HG02642 (cell line): ENCODE measurements around the gene TXNIP.

Source experiments
- ATAC-seq: cut with Tn5 transposase; IDR thresholded peaks from one replicate; pipeline ENCODE4 v1.9.1; 2021; ENCODE audit warnings: mild to moderate bottlenecking; ENCODE audit not compliant: unreplicated experiment, poor library complexity

TXNIP gene

DNA sequence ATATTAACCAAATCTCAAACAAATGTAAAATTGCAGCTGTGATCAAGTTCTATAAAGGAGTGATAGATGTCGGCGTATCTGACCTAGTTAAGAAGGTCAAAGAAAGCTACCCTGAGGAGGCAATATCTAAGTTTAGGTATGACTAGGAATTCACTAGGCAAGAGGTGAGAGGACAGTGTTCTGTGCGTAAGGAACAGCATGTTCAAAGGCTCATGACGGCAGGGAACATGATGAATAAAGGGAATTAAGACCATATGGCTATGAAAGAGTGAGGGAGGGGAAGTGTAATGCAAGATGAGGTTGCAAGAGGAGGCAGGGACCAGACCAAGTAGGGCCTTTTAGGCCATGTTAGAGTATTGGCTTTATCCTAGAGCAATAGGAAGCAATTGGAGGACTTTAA is 47.2 kb downstream of the TXNIP start:
- ATAC-seq: no peak

DNA sequence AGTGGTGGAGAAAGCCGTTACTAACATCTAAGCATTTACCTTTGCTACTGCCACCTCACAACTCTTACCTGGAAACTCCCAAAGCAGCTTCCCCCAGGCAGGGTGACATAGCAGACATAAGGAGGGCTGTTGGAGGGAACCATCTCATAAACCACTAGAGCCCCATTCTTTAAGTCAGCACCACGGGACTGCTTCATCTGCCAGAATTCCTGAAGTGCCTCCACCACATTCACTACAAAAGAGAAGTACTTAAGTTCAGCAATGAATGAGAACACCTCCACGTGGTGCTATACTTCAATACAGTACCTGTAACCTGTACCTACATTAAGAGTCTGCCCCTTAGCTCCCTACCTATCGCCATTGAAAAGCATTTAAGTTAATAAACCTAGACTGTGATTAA is 48.8 kb downstream of the TXNIP start:
- no peak for ATAC-seq

DNA sequence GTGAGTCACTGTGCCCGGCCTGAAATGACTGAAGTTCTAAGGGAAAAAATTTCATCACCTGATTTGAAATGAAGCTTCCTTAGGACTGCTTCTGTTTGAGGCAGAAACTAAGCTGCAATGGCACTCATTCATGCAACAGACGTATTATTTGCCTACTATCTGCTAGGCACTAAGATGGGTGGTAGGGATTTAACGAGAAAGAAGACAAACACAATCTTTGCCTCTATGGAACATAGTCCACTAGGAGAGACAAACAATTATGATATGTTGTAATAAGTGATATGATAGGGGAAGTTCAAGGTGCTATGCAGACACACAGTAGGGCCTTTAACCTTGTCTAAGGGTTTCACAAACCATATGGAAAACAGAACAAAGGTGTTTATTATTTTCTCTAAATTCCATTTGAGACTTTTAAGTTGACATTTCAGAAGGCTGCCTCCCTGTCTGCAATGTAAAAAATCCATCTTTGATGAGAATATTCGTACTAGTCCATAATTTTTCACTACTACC is 49.8 kb downstream of the TXNIP start:
- ATAC-seq: no peak

DNA sequence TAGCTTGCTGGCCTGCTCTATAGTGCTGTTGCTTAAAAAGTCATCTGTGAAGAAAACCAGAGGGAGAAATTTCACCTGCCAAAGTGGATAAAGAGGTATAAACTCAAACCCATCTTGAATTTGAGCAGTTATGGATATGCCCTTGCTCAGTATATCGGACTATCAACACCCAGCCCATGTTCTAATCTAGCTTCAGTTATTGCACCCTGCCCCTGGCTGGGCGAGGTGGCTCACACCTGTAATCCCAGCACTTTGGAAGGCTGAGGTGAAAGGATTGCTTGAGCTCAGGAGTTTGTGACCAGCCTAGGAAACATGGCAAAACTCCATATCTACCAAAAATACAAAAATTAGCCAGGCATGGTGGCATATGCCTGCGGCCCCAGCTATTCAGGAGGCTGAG is 51.8 kb downstream of the TXNIP start:
- no peak for ATAC-seq

DNA sequence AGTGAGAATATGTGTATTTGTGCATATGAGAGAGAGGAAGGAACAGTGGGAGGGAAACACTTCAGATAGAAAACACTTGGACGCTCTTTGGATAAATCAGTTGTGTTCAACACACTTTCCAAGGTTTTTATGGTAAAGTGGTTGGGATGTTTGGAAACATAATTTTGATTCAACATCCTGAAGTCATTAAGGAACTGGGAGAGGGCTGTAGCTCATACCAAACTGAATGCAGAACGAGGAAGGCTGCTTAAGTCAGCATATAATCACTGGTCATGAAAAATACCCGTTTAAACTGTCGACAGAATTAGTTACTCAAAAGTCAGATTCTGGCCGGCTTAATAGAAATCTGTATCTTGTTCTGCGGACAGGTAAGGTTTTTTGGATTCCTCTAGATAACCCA is 53.5 kb downstream of the TXNIP start:
- no peak for ATAC-seq
